G401.6 (cell line): ENCODE results near the gene KLHL29.

Experiments
- FAIRE-seq: peaks from 2 replicates; lab custom pipeline; 2012; peaks lifted over from hg19 to GRCh38; lab: Jason Lieb, UNC

The KLHL29 gene

GRCh38 chr2:23594460-23594825 lies 209.5 kb downstream of the KLHL29 start:
- FAIRE-seq, result no peak

- FAIRE-seq, result no peak
Measured at GRCh38 chr2:23595021-23595420, 210.0 kb downstream of the KLHL29 start.

GRCh38 chr2:23595601-23596251 lies 210.7 kb downstream of the KLHL29 start:
- FAIRE-seq, result no peak

GRCh38 chr2:23596316-23596885 lies 211.4 kb downstream of the KLHL29 start:
- no peak for FAIRE-seq

GRCh38 chr2:23597687-23598086 lies 212.7 kb downstream of the KLHL29 start:
- FAIRE-seq, result no peak

GRCh38 chr2:23599006-23599405 lies 214.0 kb downstream of the KLHL29 start:
- no peak for FAIRE-seq

- no peak for FAIRE-seq
Measured at GRCh38 chr2:23599667-23600066, 214.7 kb downstream of the KLHL29 start.

- no peak for FAIRE-seq
Measured at GRCh38 chr2:23600346-23600745, 215.4 kb downstream of the KLHL29 start.

- FAIRE-seq, result no peak
Measured at GRCh38 chr2:23601301-23601965, 216.5 kb downstream of the KLHL29 start.

GRCh38 chr2:23602116-23602515 lies 217.1 kb downstream of the KLHL29 start:
- FAIRE-seq, result no peak

GRCh38 chr2:23603156-23603555 lies 218.2 kb downstream of the KLHL29 start:
- no peak for FAIRE-seq

GRCh38 chr2:23603581-23603980 lies 218.6 kb downstream of the KLHL29 start:
- no peak for FAIRE-seq

GRCh38 chr2:23604731-23605130 lies 219.8 kb downstream of the KLHL29 start:
- no peak for FAIRE-seq

- no peak for FAIRE-seq
Measured at GRCh38 chr2:23605236-23605635, 220.3 kb downstream of the KLHL29 start.

GRCh38 chr2:23606196-23606595 lies 221.2 kb downstream of the KLHL29 start:
- FAIRE-seq, result no peak

- no peak for FAIRE-seq
Measured at GRCh38 chr2:23606968-23607367, 222.0 kb downstream of the KLHL29 start.

GRCh38 chr2:23607925-23608324 lies 222.9 kb downstream of the KLHL29 start:
- no peak for FAIRE-seq

GRCh38 chr2:23609254-23609653 lies 224.3 kb downstream of the KLHL29 start:
- no peak for FAIRE-seq

GRCh38 chr2:23611839-23612238 lies 226.9 kb downstream of the KLHL29 start:
- FAIRE-seq, result no peak

- no peak for FAIRE-seq
Measured at GRCh38 chr2:23614701-23615100, 229.7 kb downstream of the KLHL29 start.

- no peak for FAIRE-seq
Measured at GRCh38 chr2:23615216-23616020, 230.4 kb downstream of the KLHL29 start.

- no peak for FAIRE-seq
Measured at GRCh38 chr2:23616630-23617029, 231.7 kb downstream of the KLHL29 start.
